Activated naive CD8-positive, alpha-beta T cell treated with anti-CD3 and anti-CD28 coated beads for 36 hours (primary cell): ENCODE data around the gene SLC35F5. TPM values are rescaled to one million over a fixed set of nuclear protein-coding genes. Genes with fewer than 3 reads are reported as not detected.
"Not testable (repeated sequence)": the region's sequence is repeated elsewhere in the genome, so short reads cannot be mapped to it uniquely, and the experiment has no call there.

Experiments
- DNase-seq: peaks from one replicate; pipeline ENCODE4 v3.0.0; 2021
- H3K27ac Mint-ChIP-seq: one replicate; pipeline ENCODE4 v1.8.0; 2022; ENCODE audit warnings: mild to moderate bottlenecking, moderate library complexity, mixed read lengths
- H3K27me3 Mint-ChIP-seq: one replicate; pipeline ENCODE4 v1.8.0; 2022; ENCODE audit warnings: mild to moderate bottlenecking, mixed read lengths
- H3K36me3 Mint-ChIP-seq: one replicate; pipeline ENCODE4 v1.8.0; 2021; ENCODE audit warnings: mild to moderate bottlenecking, mixed read lengths
- H3K4me1 Mint-ChIP-seq: one replicate; pipeline ENCODE4 v1.8.0; 2021; ENCODE audit warnings: mixed read lengths
- H3K4me3 Mint-ChIP-seq: one replicate; pipeline ENCODE4 v1.8.0; 2022; ENCODE audit warnings: mild to moderate bottlenecking, moderate library complexity, mixed read lengths
- H3K9me3 Mint-ChIP-seq: one replicate; pipeline ENCODE4 v1.8.0; 2022; ENCODE audit warnings: mixed read lengths
- total RNA-seq, 2 experiments: library from RNA; stranded (reverse); gene quantifications; one replicate each; pipeline ENCODE4 v1.2.3, GENCODE V29; 2021

SLC35F5 gene
- total RNA-seq, 2 experiments from 2014 or later: 20.8 to 21.3 TPM

DNA sequence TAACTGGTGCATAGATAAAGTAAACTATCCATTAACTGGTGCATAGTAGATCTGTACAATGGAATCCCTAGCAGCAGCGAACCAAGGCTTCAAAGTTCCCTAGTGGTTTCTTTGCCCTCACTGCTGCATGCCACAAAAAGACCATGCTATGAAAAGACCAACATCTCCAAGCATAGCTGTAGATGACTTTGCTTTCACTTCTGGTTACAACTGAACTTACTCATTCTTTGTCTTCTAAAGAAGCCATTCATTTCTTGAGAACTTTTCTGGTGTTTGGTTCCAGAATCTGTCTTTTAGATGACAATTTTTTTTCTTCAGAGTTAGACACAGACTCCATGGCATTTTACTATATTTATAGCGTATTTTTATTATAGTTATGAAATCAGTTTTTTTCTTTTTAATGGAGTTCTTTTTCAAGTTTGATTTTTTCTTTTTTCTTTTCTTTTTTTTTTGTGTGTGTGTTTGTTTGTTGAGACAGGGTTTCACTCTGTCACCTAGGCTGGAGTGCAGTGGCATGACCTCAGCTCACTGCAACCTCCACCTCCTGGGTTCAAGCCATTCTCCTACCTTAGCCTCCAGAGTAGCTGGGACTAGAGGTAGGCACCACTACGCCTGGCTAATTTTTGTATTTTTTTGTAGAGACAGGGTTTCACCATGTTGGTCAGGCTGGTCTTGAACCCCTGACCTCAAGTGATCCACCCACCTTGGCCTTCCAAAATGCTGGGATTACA is 63.6 kb downstream of the SLC35F5 start:
- peak; percentile 26 for DNase-seq
- Mint-ChIP-seq H3K4me1 (peaks cover 40% of the 10 kb centered on the region), H3K9me3 (peaks cover 4% of the 10 kb centered on the region), H3K36me3 (peaks cover 5% of the 10 kb centered on the region), H3K27me3 (no peaks in the 10 kb centered on the region), H3K27ac (peak overlapping the region; percentile 97), H3K4me3 (peak overlapping the region; percentile 66)

DNA sequence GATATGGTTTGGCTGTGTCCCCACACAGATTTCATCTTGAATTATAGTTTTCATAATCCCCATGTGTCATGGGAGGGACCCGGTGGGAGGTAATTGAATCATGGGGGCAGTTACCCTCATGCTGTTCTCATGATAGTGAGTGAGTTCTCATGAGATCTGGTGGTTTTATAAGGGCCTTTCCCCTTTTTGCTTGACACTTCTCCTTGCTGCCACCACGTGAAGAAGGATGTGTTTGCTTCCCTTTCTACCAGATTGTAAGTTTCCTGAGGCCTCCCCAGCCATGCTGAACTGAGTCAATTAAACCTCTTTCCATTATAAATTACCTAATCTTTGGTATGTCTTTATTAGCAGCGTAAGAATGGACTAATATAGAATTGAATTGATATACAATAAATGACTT is 65.6 kb downstream of the SLC35F5 start:
- peaks cover 39% of the 10 kb centered on the region for H3K4me1 Mint-ChIP-seq
- not testable (repeated sequence) for DNase-seq, H3K27ac Mint-ChIP-seq, H3K27me3 Mint-ChIP-seq, H3K9me3 Mint-ChIP-seq, H3K4me3 Mint-ChIP-seq, H3K36me3 Mint-ChIP-seq

DNA sequence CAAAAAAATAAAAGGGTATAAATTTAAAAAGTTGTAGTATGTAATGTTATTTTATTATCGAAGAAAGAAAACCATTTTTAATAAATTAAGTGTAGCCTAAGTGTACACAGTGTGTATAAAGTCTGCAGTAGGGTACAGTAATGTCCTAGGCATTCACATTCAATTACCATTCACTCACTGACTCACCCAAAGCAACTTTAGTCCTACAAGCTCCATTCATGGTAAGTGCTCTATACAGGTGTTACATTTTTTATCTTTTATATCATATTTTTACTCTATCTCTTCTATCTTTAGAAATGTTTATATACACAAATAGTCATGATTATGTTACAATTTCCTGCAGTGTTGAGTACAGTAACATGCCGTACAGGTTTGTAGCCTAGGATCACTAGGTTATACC is 69.9 kb downstream of the SLC35F5 start:
- no peaks in the 10 kb centered on the region for H3K27me3 Mint-ChIP-seq
- no peak overlapping the region for H3K27ac Mint-ChIP-seq
- H3K36me3 Mint-ChIP-seq: no peaks in the 10 kb centered on the region
- DNase-seq: no peak
- peaks cover 10% of the 10 kb centered on the region for H3K4me1 Mint-ChIP-seq
- peaks cover 6% of the 10 kb centered on the region for H3K9me3 Mint-ChIP-seq
- H3K4me3 Mint-ChIP-seq: no peak overlapping the region

DNA sequence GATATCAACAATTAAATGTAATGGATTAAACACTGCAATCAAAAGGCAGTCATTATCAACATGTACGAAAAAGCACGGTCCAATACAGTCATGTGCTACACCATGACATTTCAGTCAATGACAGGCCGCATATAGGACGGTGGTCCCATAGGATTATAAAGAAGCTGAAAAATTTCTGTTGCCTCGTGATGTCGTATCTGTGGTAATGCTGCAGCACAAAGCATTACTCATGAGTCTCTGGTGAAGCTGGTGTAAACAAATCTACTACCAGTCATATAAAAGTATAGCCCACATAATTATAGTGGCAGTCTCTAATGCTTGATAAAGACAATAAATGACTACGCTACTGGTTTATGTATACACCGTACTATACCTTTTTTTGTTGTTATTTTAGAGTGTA is 71.0 kb downstream of the SLC35F5 start:
- Mint-ChIP-seq H3K9me3 (peaks cover 6% of the 10 kb centered on the region), H3K4me3 (no peak overlapping the region), H3K4me1 (peaks cover 2% of the 10 kb centered on the region), H3K27me3 (no peaks in the 10 kb centered on the region), H3K27ac (no peak overlapping the region), H3K36me3 (no peaks in the 10 kb centered on the region)
- no peak for DNase-seq

DNA sequence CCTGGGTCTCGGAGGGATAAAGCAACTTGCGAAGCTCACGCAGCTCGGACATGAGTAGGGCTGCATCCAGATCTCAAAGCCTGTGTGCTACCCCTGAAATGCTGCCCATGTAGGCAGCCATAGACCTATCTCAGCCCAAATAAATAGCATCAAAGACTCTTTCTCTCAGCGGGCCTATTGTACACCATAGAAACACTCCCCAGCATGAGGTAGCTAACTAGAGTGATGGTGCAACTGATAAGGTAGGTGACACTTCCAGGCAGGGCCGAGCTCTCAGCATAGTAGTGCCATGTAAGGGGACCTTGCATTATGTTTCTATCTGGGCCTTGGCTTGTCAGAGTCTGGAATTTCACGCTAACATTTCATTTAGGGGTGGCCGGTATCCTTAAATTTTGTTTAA is 77.0 kb downstream of the SLC35F5 start:
- no peaks in the 10 kb centered on the region for H3K27me3 Mint-ChIP-seq
- H3K4me1 Mint-ChIP-seq: no peaks in the 10 kb centered on the region
- no peak overlapping the region for H3K4me3 Mint-ChIP-seq

DNA sequence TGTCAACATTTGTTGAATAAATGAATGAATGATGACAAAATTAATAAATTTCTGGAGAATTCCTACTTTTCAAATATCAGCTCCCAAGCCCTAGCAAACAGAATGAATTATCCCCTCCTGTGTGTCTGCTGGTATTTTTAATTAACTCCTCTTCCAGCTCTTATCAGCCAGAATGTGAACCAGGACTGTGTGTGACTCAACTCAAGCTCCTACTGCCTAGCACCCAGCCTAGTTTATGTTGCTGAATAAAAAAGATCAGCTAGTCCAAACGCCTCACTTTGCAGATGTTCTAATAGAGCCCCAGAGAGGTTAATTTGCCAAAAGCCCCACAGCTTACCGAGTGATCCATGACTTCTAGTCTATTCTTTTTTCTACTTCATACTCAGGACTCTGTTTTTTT is 79.1 kb downstream of the SLC35F5 start:
- Mint-ChIP-seq H3K4me1 (peaks cover 4% of the 10 kb centered on the region), H3K36me3 (no peaks in the 10 kb centered on the region), H3K27ac (no peak overlapping the region), H3K9me3 (peaks cover 7% of the 10 kb centered on the region), H3K27me3 (no peaks in the 10 kb centered on the region), H3K4me3 (no peak overlapping the region)
- DNase-seq: no peak

More for the DNA sequence above, 77.0 kb downstream of the SLC35F5 start:
- H3K36me3 Mint-ChIP-seq: no peaks in the 10 kb centered on the region
- no peak for DNase-seq
- no peak overlapping the region for H3K27ac Mint-ChIP-seq
- H3K9me3 Mint-ChIP-seq: peaks cover 6% of the 10 kb centered on the region

DNA sequence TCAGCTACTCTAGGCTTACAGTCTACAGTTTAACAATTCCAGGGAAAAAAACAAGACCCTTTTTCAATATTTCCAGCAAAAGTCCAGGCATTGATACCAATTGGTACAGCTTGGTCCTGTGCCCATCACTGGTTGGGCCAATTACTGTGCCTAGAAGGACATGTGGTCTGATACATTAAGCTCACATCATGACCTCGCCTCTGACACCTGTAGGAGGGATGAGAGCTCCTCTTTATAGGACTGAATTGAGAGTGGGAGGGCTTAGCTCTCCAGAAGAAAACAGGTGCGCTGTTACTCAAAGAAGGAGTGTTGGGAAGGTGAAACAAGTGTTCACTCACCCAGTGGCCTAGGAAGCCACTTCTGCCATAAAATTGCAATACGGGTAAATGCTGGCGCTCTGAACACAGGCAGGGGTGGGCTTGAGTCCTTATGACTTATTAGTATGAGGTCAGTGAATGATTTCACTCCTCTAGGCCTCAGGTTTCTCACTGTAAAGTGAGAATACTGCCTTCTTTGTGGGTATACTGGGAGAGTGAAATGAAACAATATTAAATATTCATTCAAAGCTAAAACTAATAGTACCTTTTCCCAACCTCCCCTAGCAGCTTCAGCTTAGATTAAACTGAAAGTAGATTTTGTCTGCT is 79.7 kb downstream of the SLC35F5 start:
- DNase-seq: no peak
- Mint-ChIP-seq H3K4me1 (peaks cover 4% of the 10 kb centered on the region), H3K4me3 (no peak overlapping the region), H3K36me3 (no peaks in the 10 kb centered on the region), H3K27ac (no peak overlapping the region), H3K9me3 (peaks cover 7% of the 10 kb centered on the region), H3K27me3 (no peaks in the 10 kb centered on the region)

DNA sequence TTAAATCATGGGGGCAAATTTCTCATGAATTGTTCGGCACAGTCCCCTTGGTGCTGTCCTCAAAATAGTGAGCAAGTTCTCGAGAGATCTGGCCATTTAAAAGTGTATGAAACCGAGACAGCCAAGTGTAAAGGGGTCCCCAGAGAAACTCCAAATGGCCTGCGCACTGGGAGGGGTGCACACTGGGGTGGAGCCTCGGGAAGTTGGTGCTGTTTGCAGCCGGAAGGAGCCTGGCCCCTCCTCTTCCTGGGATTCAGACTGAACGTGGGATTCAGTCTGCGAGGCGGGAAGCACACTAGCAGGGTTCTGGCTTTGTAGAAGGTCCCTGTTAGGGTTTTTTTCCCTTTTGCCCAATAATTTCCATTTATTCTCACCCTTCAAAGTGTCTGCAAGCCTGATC is 80.6 kb downstream of the SLC35F5 start:
- H3K27ac Mint-ChIP-seq: no peak overlapping the region
- H3K36me3 Mint-ChIP-seq: no peaks in the 10 kb centered on the region
- H3K4me1 Mint-ChIP-seq: peaks cover 4% of the 10 kb centered on the region
- no peaks in the 10 kb centered on the region for H3K27me3 Mint-ChIP-seq
- peaks cover 7% of the 10 kb centered on the region for H3K9me3 Mint-ChIP-seq
- no peak for DNase-seq
- no peak overlapping the region for H3K4me3 Mint-ChIP-seq

DNA sequence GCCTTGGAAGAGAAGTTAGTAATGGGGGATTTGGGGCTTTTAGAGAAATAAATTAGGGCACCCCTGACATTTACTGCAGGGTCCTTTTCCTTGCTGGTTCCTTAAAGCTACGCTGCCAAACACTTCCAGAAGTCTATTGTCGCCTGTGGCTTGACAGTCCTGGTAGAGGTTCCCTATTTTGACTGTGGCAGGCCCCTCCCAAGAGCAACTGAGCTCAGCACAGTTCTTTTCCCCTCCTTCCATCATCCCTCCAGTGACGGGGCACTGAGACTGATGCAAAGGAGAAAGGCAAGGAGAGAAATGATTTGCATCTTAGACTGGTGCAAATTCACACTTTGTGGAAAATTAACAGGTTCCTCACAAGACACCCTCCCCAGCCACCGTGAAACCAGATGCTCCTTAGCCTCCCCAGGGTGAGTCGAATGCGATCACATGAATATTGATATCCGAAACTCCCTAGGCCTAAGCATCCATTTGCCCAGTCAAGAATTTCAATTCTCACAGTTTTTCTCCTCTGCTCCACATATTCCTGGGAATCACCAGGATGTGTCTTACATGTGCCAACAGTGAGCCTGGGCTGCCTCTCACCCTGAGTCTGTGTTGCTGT is 84.0 kb downstream of the SLC35F5 start:
- Mint-ChIP-seq H3K36me3 (no peaks in the 10 kb centered on the region), H3K27ac (no peak overlapping the region), H3K27me3 (no peaks in the 10 kb centered on the region), H3K4me1 (peaks cover 4% of the 10 kb centered on the region), H3K4me3 (no peak overlapping the region), H3K9me3 (peaks cover 7% of the 10 kb centered on the region)
- DNase-seq: no peak

DNA sequence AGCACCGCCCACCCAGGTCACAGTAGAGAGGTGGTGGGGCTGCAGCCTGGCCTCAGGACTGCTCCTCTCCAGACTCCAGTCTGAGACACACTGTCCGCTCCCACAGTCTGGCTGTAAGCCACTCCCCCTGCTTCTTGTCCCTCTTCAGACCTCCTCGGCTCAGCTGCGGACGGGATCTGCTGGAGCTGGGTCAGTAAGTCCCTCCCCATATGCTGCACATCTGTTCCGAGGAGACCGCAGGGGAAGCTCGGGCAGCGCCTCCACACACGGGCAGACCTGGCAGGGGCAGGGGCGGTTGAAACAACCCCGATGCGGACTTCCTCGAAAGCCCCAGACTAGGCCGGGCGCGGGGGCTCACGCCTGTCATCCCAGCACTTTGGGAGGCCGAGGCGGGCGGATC is 87.4 kb downstream of the SLC35F5 start:
- H3K9me3 Mint-ChIP-seq, H3K4me1 Mint-ChIP-seq, DNase-seq, H3K27ac Mint-ChIP-seq, H3K27me3 Mint-ChIP-seq, H3K4me3 Mint-ChIP-seq, H3K36me3 Mint-ChIP-seq: not testable (repeated sequence)

DNA sequence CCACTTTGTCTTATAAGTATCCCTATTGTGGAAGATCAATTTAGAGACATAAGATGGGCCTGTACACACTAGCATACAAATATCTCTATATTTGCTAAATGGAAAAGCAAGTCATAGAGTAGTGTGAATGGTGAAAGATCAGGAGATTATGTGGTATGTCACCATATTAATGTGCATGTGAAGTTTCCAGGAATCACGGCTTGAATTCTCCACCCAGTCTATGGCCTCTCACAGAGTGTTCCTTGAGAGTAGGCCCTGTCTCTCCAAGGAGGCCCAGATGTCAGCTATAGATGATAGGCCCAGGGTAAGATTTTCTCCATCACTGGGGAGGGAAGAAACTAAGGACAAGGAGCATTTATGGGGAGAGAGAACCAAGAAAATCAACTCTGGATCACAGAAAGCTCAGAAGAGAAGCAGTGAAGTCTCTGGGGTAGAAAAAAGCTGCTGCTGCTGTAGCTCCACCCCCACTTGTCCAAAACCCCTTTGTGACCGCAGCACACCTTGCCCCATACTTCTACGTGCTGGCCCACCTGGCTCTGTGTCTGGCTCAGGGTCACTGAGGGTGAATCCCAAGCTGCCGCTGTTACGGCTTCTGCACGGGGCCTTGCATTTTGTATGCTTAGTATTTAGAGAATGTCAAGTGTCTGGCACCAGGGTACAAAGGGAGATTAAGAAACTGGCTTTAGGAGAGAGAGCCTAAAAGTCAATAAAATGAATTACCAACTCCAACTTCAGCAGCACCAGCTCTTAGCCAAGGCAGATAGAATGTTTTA is 91.5 kb downstream of the SLC35F5 start:
- not testable (repeated sequence) for H3K9me3 Mint-ChIP-seq, H3K27me3 Mint-ChIP-seq, H3K4me3 Mint-ChIP-seq, H3K27ac Mint-ChIP-seq, H3K36me3 Mint-ChIP-seq, DNase-seq, H3K4me1 Mint-ChIP-seq

DNA sequence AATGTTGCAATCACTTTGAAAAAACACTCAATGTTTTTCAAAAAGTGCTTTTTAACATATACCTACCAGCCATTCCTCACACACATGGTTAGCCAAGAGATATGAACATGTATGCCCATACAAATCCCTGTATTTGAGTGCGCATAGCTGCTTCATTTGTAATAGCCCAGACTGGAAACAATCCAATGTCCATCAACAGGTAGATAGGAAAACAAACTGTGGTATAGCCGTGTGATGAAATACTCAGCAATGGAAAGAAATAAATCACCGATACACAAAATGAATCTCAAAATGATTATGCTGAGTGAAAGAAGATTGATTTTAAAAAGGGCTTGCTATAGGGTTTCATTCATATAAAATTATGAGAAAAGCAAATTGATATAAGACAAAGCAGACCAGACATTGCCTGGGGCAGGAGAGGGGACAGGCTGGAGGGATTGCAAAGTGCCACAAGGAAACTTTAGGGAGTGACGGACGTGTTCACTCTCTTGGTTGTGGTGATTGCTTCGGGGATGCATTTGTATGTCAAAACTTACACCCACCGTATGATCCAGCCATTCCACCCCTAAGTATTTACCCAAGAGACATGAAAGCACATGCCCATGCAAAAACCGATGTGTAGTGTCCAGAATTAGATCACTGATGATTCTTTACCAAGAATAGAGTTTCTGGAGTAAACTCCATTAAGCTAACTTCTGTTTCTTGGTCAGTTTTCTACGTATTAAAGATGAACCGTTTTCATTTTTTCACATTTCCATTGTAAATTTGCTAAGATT is 93.0 kb downstream of the SLC35F5 start:
- not testable (repeated sequence) for H3K36me3 Mint-ChIP-seq, DNase-seq, H3K4me1 Mint-ChIP-seq, H3K27me3 Mint-ChIP-seq, H3K9me3 Mint-ChIP-seq, H3K4me3 Mint-ChIP-seq, H3K27ac Mint-ChIP-seq
